ENCODE results near the gene SFT2D3.

The SFT2D3 gene

DNA sequence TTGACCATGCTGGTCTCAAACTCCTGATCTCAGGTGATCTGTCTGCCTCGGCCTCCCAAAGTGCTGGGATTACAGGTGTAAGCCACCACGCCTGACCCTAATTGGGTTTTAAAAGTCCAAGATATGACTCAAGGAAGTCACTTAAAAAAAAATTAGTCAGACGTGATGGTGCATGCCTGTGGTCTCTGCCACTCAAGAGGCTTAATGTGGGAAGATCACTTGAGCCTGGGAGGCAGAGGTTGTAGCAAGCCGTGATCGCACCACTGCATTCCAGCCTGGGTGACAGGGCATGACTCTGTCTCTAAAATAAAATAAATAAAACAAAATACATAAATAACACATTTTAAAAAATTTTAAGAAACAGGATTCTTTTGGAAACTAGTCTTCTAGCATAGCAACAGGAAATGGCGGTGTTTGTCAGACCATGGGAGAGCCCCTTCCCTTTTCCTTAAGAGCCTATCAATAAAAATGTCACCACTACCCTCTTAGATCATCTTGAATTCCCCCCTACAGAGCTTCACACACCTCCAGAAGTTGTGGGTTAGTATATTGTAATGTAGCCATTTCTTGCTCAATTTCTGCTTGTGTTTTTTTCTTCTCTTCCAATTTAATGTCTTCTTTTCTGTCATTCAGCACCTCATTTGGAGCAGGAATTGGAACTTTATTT lies 20.1 kb downstream of the SFT2D3 start:
- DNase-seq (ENCODE audit: low read depth): peak; percentile 73
- TF ChIP-seq, protein P1, sequence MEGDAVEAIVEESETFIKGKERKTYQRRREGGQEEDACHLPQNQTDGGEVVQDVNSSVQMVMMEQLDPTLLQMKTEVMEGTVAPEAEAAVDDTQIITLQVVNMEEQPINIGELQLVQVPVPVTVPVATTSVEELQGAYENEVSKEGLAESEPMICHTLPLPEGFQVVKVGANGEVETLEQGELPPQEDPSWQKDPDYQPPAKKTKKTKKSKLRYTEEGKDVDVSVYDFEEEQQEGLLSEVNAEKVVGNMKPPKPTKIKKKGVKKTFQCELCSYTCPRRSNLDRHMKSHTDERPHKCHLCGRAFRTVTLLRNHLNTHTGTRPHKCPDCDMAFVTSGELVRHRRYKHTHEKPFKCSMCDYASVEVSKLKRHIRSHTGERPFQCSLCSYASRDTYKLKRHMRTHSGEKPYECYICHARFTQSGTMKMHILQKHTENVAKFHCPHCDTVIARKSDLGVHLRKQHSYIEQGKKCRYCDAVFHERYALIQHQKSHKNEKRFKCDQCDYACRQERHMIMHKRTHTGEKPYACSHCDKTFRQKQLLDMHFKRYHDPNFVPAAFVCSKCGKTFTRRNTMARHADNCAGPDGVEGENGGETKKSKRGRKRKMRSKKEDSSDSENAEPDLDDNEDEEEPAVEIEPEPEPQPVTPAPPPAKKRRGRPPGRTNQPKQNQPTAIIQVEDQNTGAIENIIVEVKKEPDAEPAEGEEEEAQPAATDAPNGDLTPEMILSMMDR (IDR thresholded peaks at IDR 0.05; ENCODE audit: insufficient read depth, low read depth, low read length, missing control alignments): no peak
- H3K4me3 ChIP-seq (ENCODE audit: low read length): no peak overlapping the region

DNA sequence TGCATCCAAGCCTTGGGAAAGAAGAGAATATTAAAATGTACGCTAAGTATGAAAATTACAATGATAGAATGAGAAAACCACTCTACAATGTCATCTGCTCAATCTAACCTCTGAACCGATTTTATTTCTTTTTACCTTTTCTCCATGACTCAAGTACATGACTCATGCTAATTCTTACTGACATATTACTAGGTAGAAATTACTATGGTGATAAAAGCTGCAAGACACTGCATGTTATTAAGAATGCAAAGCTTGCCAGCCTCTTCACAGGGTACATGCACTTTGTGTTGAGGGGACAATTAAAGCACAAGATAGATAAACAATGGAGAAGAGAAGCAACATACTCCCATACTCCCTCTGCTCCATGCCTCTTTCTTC lies 20.7 kb downstream of the SFT2D3 start:
- TF ChIP-seq, protein P1 (IDR thresholded peaks at IDR 0.05; ENCODE audit: insufficient read depth, low read depth, low read length, missing control alignments): no peak
- peak; percentile 78 for DNase-seq (ENCODE audit: low read depth)
- no peak overlapping the region for H3K4me3 ChIP-seq (ENCODE audit: low read length)

DNA sequence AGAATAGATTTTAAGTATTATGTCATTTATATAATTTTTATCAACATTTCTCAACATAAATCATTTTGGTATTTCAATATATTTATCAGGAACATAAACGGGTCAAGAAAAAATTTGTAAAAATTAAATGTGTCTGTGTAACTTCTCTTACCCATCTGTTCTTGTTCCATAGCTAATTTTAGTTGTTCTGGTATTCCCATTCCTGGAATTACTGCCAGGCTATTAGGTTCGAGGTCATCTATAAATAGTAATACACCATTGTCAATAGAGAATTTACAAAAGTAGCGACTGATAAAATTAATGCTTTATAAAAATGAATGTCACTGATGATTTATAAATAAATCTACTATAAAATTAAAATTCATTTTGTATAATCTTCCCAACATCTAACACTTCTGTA lies 21.5 kb downstream of the SFT2D3 start:
- H3K4me3 ChIP-seq (ENCODE audit: low read length): no peak overlapping the region
- TF ChIP-seq, protein P1 (IDR thresholded peaks at IDR 0.05; ENCODE audit: insufficient read depth, low read depth, low read length, missing control alignments): no peak
- DNase-seq (ENCODE audit: low read depth): no peak

DNA sequence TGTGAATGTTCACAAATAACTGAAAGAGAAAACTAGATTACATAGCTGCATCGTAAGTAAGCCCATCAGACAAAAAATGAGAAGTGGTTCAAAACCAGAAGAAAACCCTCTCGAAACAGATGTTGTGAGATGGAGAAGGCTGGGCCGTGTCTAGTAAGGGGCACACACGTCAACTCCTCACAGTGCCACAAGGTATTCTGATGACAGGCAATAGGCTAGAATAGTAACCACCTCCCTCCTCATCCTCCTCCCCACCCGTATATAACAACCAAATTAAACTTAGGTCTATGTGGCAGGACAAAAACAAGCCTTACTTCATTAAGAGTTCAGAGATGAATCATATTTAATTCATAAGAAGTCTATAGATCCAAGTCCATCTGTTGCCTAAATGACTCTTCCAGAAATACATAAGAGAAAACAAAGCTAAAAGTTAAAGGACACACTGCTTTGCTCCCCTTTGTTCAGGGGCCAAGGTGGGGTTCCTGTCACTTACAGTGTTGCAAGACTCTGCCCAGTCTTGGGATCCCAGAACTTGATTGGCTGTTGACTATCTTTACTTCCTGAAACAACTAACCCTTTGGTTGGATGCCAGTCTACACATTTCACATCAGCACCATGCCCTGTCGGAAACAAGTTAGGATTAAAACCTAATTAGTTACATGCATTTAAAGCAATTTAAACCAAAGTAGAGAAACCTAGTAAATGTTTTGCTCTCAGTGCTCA lies 25.0 kb downstream of the SFT2D3 start:
- H3K4me3 ChIP-seq (ENCODE audit: low read length): no peak overlapping the region
- no peak for DNase-seq (ENCODE audit: low read depth)
- TF ChIP-seq, protein P1 (IDR thresholded peaks at IDR 0.05; ENCODE audit: insufficient read depth, low read depth, low read length, missing control alignments): no peak

DNA sequence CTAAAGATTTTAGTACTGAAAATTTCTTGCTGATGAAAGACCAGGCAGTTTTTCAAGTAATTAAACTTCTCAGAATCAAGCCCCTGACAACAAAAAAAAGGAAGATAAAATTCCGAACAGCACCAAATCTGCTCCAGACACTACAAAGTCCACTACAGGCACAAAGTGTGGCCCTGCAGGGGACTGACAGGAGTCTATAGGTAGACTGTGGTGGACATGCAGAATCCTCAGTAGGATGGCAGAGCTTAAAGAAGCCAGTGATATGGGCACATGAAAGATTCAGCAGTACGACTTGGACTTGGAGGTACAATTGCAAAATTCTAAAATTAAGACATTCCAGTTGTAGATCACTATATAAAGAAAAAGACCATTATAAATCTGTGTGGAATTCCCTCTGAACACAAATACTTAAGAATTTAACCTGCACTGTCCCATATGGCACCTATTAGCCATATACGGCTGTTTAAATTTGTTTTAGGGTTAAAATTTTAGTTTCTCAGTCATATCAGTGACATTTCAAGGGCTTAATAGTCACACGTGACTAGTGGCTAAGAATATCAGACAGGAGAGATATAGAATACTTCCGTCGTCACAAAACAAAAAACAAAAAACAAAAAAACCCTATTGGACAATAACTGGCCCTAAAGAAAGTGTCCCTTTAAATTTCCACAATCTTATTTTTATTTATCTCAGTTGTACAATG lies 32.0 kb downstream of the SFT2D3 start:
- no peak for DNase-seq (ENCODE audit: low read depth)
- no peak overlapping the region for H3K4me3 ChIP-seq (ENCODE audit: low read length)
- TF ChIP-seq, protein P1 (IDR thresholded peaks at IDR 0.05; ENCODE audit: insufficient read depth, low read depth, low read length, missing control alignments): no peak

DNA sequence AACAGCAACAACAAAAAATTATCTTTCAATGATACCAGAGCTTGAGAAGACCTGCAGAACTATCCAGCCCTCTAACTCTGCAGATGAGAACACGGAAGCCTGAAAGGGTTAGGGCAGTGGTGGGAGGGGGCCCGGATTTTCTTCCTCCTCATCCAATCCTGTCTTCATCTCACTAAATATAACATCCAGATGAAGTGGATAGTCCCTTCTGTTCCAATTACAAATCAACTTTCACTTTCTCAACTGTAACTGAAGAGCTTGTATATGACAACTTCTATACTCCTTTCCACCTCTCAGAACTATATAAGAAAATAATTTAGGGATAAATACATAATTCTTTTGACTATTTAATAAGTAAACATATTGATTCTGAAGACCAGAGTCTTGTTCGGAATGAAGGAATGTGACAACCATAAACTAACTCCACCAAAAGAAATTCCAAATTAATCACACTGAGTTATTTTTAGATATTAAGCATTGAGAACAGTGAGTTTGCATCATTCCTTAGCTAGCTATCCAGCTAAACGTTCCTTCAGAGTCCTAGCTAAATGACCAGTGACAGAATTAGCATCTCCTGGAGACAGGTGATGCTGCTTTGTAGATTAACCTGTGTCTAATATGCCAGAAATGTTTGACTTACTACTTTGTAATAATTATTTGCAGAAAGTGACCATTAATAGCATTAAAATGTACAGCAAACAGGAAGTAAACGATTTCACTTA lies 32.7 kb downstream of the SFT2D3 start:
- DNase-seq (ENCODE audit: low read depth): no peak
- no peak overlapping the region for H3K4me3 ChIP-seq (ENCODE audit: low read length)
- TF ChIP-seq, protein P1 (IDR thresholded peaks at IDR 0.05; ENCODE audit: insufficient read depth, low read depth, low read length, missing control alignments): no peak
